Stimulated activated CD4-positive, alpha-beta T cell treated with anti-CD3 and anti-CD28 coated beads, Interleukin-4, amount 100 ng/mL, for 1 hour (primary cell): Measurements from ENCODE around the gene VCL.
"Not testable (repeated sequence)": the region's sequence is repeated elsewhere in the genome, so short reads cannot be mapped to it uniquely, and the experiment has no call there.

Source experiments
- DNase-seq: peaks from one replicate; pipeline ENCODE4 v3.0.0-alpha.2; 2020

Gene VCL

GRCh38 chr10:74047304-74047703, 49.4 kb downstream of the VCL start:
- DNase-seq = no peak

GRCh38 chr10:74047871-74048270, 50.0 kb downstream of the VCL start:
- no peak for DNase-seq

GRCh38 chr10:74048433-74048832, 50.5 kb downstream of the VCL start:
- DNase-seq = no peak

GRCh38 chr10:74049955-74050354, 52.0 kb downstream of the VCL start:
- no peak for DNase-seq

GRCh38 chr10:74050653-74051052, 52.7 kb downstream of the VCL start:
- DNase-seq = no peak

- DNase-seq = no peak
Observed at GRCh38 chr10:74051736-74052342, 53.9 kb downstream of the VCL start.

- no peak for DNase-seq
Observed at GRCh38 chr10:74052994-74053393, 55.1 kb downstream of the VCL start.

GRCh38 chr10:74055383-74056049, 57.6 kb downstream of the VCL start:
- no peak for DNase-seq

- DNase-seq = no peak
Observed at GRCh38 chr10:74056050-74056818, 58.3 kb downstream of the VCL start.

GRCh38 chr10:74058071-74058470, 60.2 kb downstream of the VCL start:
- no peak for DNase-seq

GRCh38 chr10:74058658-74059057, 60.7 kb downstream of the VCL start:
- DNase-seq = no peak

GRCh38 chr10:74061104-74061503, 63.2 kb downstream of the VCL start:
- DNase-seq = no peak

- not testable (repeated sequence) for DNase-seq
Observed at GRCh38 chr10:74061978-74062377, 64.1 kb downstream of the VCL start.

- no peak for DNase-seq
Observed at GRCh38 chr10:74063256-74063655, 65.3 kb downstream of the VCL start.

GRCh38 chr10:74067373-74068352, 69.7 kb downstream of the VCL start:
- DNase-seq = no peak

- DNase-seq = no peak
Observed at GRCh38 chr10:74071157-74071556, 73.2 kb downstream of the VCL start.

- DNase-seq = no peak
Observed at GRCh38 chr10:74072503-74072902, 74.6 kb downstream of the VCL start.

- DNase-seq = no peak
Observed at GRCh38 chr10:74075906-74076305, 78.0 kb downstream of the VCL start.

- DNase-seq = no peak
Observed at GRCh38 chr10:74076961-74077360, 79.0 kb downstream of the VCL start.

- no peak for DNase-seq
Observed at GRCh38 chr10:74077416-74077815, 79.5 kb downstream of the VCL start.

- peak; percentile 18 for DNase-seq
Observed at GRCh38 chr10:74078037-74078436, 80.1 kb downstream of the VCL start.

- no peak for DNase-seq
Observed at GRCh38 chr10:74079028-74079935, 81.4 kb downstream of the VCL start.
